Endodermal cell (in vitro differentiated cells): Measurements from ENCODE around the gene NAA40. TPM values are rescaled to one million over a fixed set of nuclear protein-coding genes. Genes with fewer than 3 reads are reported as not detected.

Experiments
- DNase-seq: peaks from one replicate; pipeline ENCODE4 v3.0.0-alpha.2; 2017
- H3K27ac ChIP-seq: 2 replicates; pipeline ENCODE4 v1.5.1; 2013; ENCODE audit warnings: mild to moderate bottlenecking, low read depth, low read length, moderate library complexity
- H3K27me3 ChIP-seq: 2 replicates; pipeline ENCODE4 v1.6.1; 2013; ENCODE audit warnings: mild to moderate bottlenecking, low read length, moderate library complexity; ENCODE audit not compliant: insufficient read depth, control insufficient read depth, poor library complexity, severe bottlenecking
- H3K36me3 ChIP-seq: 2 replicates; pipeline ENCODE4 v1.7.0; 2013; ENCODE audit warnings: mild to moderate bottlenecking, low read length, moderate library complexity; ENCODE audit not compliant: control insufficient read depth, insufficient read depth
- H3K4me1 ChIP-seq: one replicate; pipeline ENCODE4 v1.7.0; 2013; ENCODE audit warnings: low read length; ENCODE audit not compliant: control insufficient read depth, insufficient read depth
- H3K4me3 ChIP-seq: 2 replicates; pipeline ENCODE4 v1.5.1; 2013; ENCODE audit warnings: mild to moderate bottlenecking, low read length, moderate library complexity
- H3K9ac ChIP-seq: 2 replicates; pipeline ENCODE4 v1.6.1; 2013; ENCODE audit warnings: mild to moderate bottlenecking, low read length, moderate library complexity; ENCODE audit not compliant: poor library complexity, severe bottlenecking; ENCODE audit errors: extremely low read depth
- H3K9me3 ChIP-seq: 2 replicates; pipeline ENCODE4 v1.6.1; 2013; ENCODE audit warnings: mild to moderate bottlenecking, low read length, moderate library complexity; ENCODE audit not compliant: control insufficient read depth
- H3K27ac Mint-ChIP-seq: 2 replicates; pipeline ENCODE4 v1.8.0; 2020; ENCODE audit warnings: mixed read lengths
- H3K27me3 Mint-ChIP-seq: 2 replicates; pipeline ENCODE4 v1.8.0; 2021; ENCODE audit warnings: mild to moderate bottlenecking, mixed read lengths; ENCODE audit not compliant: insufficient read depth
- H3K36me3 Mint-ChIP-seq: 2 replicates; pipeline ENCODE4 v1.8.0; 2020; ENCODE audit warnings: low read depth, mixed read lengths
- H3K4me1 Mint-ChIP-seq: 2 replicates; pipeline ENCODE4 v1.8.0; 2020; ENCODE audit warnings: mixed read lengths
- H3K4me3 Mint-ChIP-seq: 2 replicates; pipeline ENCODE4 v1.8.0; 2020; ENCODE audit warnings: mild to moderate bottlenecking, moderate library complexity, mixed read lengths
- H3K9me3 Mint-ChIP-seq: 2 replicates; pipeline ENCODE4 v1.8.0; 2020; ENCODE audit warnings: mild to moderate bottlenecking, mixed read lengths
- WGBS, 2 experiments: methylation state at CpG; one replicate each; pipeline versions ENCODE4 v1.1.5 to v1.1.7; 2013; ENCODE audit warnings: missing lambda C conversion rate in 2 of 2, mixed read lengths in 1 of 2; ENCODE audit not compliant: insufficient coverage in 1 of 2, insufficient read length in 1 of 2; 5-methylcytosine and 5-hydroxymethylcytosine counted together
- total RNA-seq, 2 donors: library from RNA; stranded (reverse); fragmentation: NEBNext Ultra II Directional in 1 of 2; extraction: Animal tissue kit (Norgen Biotek cat#: 25700) in 1 of 2; gene quantifications; 2 replicates in 1 of 2; 3 replicates in 1 of 2; pipeline ENCODE4 v1.2.1, GENCODE V29; 2021
- TF ChIP-seq, protein P1 (sequence below): fragments of 200-600 bp; sonication (generic); conservative IDR thresholded peaks from 2 replicates; pipeline ENCODE4 v1.5.0; 2021; ENCODE audit warnings: antibody characterized with exemption, mild to moderate bottlenecking

NAA40 gene
- total RNA-seq, 2 donors from 2014 or later: 47.2 to 53.5 TPM

- Mint-ChIP-seq H3K4me1 (peaks cover 4% of the 10 kb centered on the region), H3K36me3 (peaks cover 24% of the 10 kb centered on the region)
- 91% methylated on average over 33 to 41 of the region's 46 CpGs for WGBS, 2 experiments
Measured at GRCh38 chr11:63908631-63909401, 30.0 kb upstream of the NAA40 start.

GRCh38 chr11:63909591-63910506, 29.0 kb upstream of the NAA40 start:
- TF ChIP-seq, protein P1, sequence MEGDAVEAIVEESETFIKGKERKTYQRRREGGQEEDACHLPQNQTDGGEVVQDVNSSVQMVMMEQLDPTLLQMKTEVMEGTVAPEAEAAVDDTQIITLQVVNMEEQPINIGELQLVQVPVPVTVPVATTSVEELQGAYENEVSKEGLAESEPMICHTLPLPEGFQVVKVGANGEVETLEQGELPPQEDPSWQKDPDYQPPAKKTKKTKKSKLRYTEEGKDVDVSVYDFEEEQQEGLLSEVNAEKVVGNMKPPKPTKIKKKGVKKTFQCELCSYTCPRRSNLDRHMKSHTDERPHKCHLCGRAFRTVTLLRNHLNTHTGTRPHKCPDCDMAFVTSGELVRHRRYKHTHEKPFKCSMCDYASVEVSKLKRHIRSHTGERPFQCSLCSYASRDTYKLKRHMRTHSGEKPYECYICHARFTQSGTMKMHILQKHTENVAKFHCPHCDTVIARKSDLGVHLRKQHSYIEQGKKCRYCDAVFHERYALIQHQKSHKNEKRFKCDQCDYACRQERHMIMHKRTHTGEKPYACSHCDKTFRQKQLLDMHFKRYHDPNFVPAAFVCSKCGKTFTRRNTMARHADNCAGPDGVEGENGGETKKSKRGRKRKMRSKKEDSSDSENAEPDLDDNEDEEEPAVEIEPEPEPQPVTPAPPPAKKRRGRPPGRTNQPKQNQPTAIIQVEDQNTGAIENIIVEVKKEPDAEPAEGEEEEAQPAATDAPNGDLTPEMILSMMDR: no peak
- peaks cover 4% of the 10 kb centered on the region for H3K4me1 Mint-ChIP-seq
- H3K27ac Mint-ChIP-seq: no peak overlapping the region
- H3K27me3 Mint-ChIP-seq: no peaks in the 10 kb centered on the region
- Histone ChIP-seq H3K4me3 (no peak overlapping the region), H3K9ac (no peak overlapping the region), H3K4me1 (peaks cover 10% of the 10 kb centered on the region), H3K9me3 (no peaks in the 10 kb centered on the region), H3K27me3 (no peaks in the 10 kb centered on the region), H3K36me3 (peaks cover 6% of the 10 kb centered on the region), H3K27ac (peak overlapping the region; percentile 78)
- no peak overlapping the region for H3K4me3 Mint-ChIP-seq
- peak; percentile 78 for DNase-seq
- peaks cover 22% of the 10 kb centered on the region for H3K36me3 Mint-ChIP-seq
- WGBS, 2 experiments: 58 to 65% methylated on average over 7 to 22 of the region's 24 CpGs
- H3K9me3 Mint-ChIP-seq: no peaks in the 10 kb centered on the region

More at GRCh38 chr11:63908631-63909401, 30.0 kb upstream of the NAA40 start:
- peak; percentile 50 for DNase-seq
- H3K27me3 ChIP-seq: no peaks in the 10 kb centered on the region
- peak overlapping the region; percentile 30 for H3K27ac Mint-ChIP-seq
- TF ChIP-seq, protein P1: no peak
- no peak overlapping the region for H3K4me3 ChIP-seq
- H3K27me3 Mint-ChIP-seq: no peaks in the 10 kb centered on the region
- H3K9ac ChIP-seq: no peak overlapping the region
- no peak overlapping the region for H3K4me3 Mint-ChIP-seq
- H3K27ac ChIP-seq: peak overlapping the region; percentile 24
- peaks cover 9% of the 10 kb centered on the region for H3K4me1 ChIP-seq
- no peaks in the 10 kb centered on the region for H3K9me3 Mint-ChIP-seq
- H3K36me3 ChIP-seq: peaks cover 14% of the 10 kb centered on the region
- H3K9me3 ChIP-seq: no peaks in the 10 kb centered on the region

DNA sequence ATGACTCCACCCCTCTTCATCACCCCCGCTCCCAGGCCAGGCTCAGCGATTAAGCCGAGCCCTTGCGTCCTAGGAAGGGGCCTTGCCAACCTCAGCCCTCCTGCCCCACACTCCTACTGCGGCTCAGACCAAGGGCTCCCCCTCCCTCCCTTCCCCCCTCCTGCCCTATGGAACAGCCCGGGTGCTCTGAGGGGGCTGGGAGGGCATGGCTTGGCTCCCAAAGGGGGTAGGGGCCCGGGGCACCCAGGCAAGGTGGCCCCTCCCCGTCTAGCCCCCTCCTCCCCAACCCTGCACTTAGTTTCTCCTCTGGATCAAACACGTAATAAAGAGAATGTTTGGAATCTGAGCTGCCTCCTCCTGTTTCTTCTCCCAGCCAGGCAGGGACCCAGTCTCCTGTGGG, 28.1 kb upstream of the NAA40 start:
- TF ChIP-seq, protein P1: no peak
- H3K4me1 Mint-ChIP-seq: peaks cover 7% of the 10 kb centered on the region
- no peak overlapping the region for H3K9ac ChIP-seq
- H3K36me3 ChIP-seq: peaks cover 5% of the 10 kb centered on the region
- H3K4me1 ChIP-seq: peaks cover 15% of the 10 kb centered on the region
- no peak for DNase-seq
- H3K27ac Mint-ChIP-seq: peak overlapping the region; percentile 77
- no peak overlapping the region for H3K4me3 ChIP-seq
- no peaks in the 10 kb centered on the region for H3K9me3 ChIP-seq
- H3K9me3 Mint-ChIP-seq: no peaks in the 10 kb centered on the region
- 69% methylated on average over 9 of the region's 9 CpGs; no CpG with 5 or more reads in 1 of the 2 experiments for WGBS, 2 experiments
- no peaks in the 10 kb centered on the region for H3K27me3 Mint-ChIP-seq
- H3K36me3 Mint-ChIP-seq: peaks cover 22% of the 10 kb centered on the region
- peak overlapping the region; percentile 79 for H3K27ac ChIP-seq
- no peaks in the 10 kb centered on the region for H3K27me3 ChIP-seq
- H3K4me3 Mint-ChIP-seq: no peak overlapping the region
